Coronary artery (tissue), 2 donors: ENCODE measurements around the gene URB1.

Experiments used
- DNase-seq: peaks from one replicate; pipeline ENCODE4 v3.0.0-alpha.2; 2017; ENCODE audit warnings: low spot score
- H3K27ac ChIP-seq, 2 donors: fragments of 200-600 bp; sonication (generic); one replicate each; pipeline ENCODE4 v1.5.1; 2016 to 2019
- H3K4me3 ChIP-seq: fragments of 200-600 bp; sonication (generic); 2 replicates; pipeline ENCODE4 v1.5.1; 2016; ENCODE audit warnings: mild to moderate bottlenecking, moderate library complexity
- TF ChIP-seq, protein P1 (sequence below): fragments of 200-600 bp; sonication (generic); IDR thresholded peaks from one replicate; pipeline ENCODE4 v1.5.1; 2019; ENCODE audit warnings: antibody characterized with exemption

The URB1 gene

DNA sequence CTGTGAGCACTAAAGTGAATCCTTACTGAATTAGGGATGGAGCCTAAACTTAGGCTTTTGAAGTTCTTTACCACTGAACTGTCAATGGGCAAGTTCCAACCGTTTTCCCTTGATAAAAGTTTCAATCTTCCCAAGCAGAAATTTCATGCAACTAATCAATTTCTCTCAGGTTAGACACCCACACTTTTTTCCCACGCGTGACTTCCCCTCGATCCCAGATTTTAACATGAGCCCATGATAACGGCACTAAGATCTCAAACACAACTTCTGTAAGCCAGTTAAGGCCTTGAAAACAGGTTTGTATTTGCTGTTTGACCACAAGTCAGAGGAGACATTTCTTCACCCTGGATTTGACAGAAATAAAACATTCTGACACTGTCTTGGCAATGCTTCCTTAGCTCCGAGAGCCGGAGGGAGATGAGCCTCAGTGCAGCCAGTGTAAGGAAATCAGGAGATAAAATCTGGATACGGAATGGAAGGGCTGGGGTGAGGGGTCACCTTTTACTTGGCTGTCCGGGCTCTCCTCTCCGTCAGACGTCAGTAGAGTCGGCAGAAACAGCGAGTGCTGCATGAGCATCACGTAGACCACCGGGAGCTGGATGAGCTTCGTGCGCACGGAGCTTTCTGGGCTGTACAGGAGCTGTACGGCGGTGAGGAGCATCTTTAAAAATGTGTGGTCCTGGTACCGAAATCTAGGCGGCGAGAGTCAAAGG is 54.4 kb downstream of the URB1 start:
- H3K4me3 ChIP-seq: no peak overlapping the region
- no peak overlapping the region for H3K27ac ChIP-seq
- DNase-seq: no peak
- TF ChIP-seq, protein P1, sequence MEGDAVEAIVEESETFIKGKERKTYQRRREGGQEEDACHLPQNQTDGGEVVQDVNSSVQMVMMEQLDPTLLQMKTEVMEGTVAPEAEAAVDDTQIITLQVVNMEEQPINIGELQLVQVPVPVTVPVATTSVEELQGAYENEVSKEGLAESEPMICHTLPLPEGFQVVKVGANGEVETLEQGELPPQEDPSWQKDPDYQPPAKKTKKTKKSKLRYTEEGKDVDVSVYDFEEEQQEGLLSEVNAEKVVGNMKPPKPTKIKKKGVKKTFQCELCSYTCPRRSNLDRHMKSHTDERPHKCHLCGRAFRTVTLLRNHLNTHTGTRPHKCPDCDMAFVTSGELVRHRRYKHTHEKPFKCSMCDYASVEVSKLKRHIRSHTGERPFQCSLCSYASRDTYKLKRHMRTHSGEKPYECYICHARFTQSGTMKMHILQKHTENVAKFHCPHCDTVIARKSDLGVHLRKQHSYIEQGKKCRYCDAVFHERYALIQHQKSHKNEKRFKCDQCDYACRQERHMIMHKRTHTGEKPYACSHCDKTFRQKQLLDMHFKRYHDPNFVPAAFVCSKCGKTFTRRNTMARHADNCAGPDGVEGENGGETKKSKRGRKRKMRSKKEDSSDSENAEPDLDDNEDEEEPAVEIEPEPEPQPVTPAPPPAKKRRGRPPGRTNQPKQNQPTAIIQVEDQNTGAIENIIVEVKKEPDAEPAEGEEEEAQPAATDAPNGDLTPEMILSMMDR: no peak

GRCh38 chr21:32337206-32337605 is 55.6 kb downstream of the URB1 start:
- H3K27ac ChIP-seq: no peak overlapping the region
- H3K4me3 ChIP-seq: no peak overlapping the region
- no peak for DNase-seq
- TF ChIP-seq, protein P1: no peak

- TF ChIP-seq, protein P1: no peak
- DNase-seq: no peak
- Histone ChIP-seq H3K4me3 (no peak overlapping the region), H3K27ac (no peak overlapping the region)
These were observed 56.1 kb downstream of the URB1 start for GRCh38 chr21:32336711-32337110.

DNA sequence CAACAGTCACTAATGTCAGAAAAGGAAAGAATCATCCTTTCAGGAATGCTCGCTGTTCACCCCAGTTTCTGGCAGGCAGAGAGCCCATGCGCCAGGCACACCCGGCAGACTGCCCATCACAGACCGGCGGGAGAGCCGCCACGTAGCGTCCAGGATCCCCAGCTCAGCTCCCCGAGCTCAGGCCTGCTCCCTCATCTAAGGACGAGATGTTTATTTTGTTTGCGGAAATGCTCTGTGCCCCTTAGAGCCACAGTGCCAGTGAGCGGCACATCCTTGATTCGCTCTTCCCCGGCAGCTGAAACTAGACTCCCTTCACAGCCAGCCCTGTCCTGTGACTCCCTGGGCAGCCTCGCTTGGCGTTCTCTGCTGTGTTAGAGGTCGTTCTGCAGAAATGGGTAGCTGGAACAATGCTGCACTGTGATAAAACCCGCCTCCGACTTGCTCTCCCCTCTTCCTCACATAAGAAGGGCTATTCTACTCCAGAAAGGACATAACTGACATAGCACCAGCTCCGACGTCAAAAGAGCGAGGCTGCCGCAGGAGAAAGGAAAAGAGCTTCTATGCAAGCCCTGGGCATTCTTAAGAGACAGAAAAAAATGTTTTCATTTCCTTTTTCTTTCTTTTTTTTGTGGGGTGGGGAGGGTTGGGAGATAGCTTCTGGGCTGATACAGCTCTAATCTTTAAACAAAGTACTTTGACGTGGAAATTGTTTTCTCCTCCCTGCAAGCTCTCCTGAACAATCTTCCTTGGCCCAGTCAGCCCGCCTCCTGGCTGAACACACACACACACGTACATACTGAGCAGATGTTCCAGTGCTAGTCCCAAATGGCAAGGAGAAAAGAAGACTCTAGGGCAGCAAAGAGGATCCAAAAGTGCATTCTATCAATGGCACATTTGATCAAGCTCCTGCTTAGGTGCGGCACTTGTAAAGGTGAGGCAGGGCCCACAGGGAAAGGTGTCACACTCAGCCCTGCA is 56.9 kb downstream of the URB1 start:
- Histone ChIP-seq H3K4me3 (no peak overlapping the region), H3K27ac (peak overlapping the region in 1 of 2 donors; percentile 21)
- no peak for DNase-seq
- TF ChIP-seq, protein P1: no peak

GRCh38 chr21:32334980-32335531 is 57.8 kb downstream of the URB1 start:
- peak overlapping the region in 1 of 2 donors; percentile 21 for H3K27ac ChIP-seq
- TF ChIP-seq, protein P1: no peak
- no peak overlapping the region for H3K4me3 ChIP-seq
- DNase-seq: no peak

DNA sequence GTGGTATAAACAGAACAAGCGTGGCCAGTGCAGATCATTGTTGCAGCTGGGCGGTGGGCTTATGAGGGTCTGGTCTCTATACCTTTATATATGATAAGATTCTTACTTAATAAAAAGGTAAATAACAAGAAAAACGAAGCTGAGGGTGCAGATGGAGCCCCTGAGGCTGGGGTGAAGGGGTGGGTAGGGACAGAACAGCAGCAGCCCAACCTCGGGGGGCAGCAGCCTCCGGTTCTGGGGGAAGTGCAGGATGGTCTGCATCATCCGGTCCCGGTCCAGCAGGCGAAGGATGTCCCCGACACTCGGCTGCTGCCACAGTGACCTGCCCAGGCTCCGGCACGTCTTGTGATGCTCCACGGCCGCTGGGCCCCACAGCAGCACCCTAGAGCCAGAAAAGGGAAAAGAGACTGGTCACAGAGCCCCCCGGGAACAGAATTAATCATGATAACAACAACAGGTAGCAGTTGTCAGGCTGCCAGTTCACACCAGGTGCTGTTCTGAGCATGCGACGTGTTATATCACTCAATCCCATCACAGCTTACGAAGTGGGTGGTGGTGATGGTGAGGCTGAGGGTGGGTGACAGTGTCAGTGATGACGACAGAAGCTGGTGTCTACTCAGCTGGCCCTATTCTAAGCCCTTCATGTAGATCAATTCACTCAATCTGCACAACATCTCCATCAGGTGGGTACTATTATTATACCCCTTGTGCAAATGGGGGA is 58.7 kb downstream of the URB1 start:
- TF ChIP-seq, protein P1: no peak
- DNase-seq: no peak
- Histone ChIP-seq H3K27ac (peak overlapping the region in 1 of 2 donors; percentile 21), H3K4me3 (no peak overlapping the region)
